HUDEP-2 (cell line): ENCODE results near the gene ABHD1.
A peak's percentile ranks its signal among the peaks of the same experiment; 100 is the strongest.

Experiments
- DNase-seq, 76 experiments: peaks; one replicate each; lab custom pipeline; 2025; ENCODE audit not compliant: unreplicated experiment in 76 of 76; lab: John Stamatoyannopoulos, UW

The ABHD1 gene

GRCh38 chr2:27086724-27087593, 36.7 kb upstream of the ABHD1 start, which contains the start of gene KHK:
TSS of gene KHK (plus strand) at chr2:27086772. CDS start at chr2:27087260, 488 bp downstream.
- peak in 3 of 76 experiments; percentile 22 to 52 (median 51) for DNase-seq

- DNase-seq = no peak
Measured at GRCh38 chr2:27087823-27088410, 35.7 kb upstream of the ABHD1 start.

GRCh38 chr2:27088634-27089033, 35.0 kb upstream of the ABHD1 start:
- DNase-seq = peak in 36 of 76 experiments; percentile 5 to 70 (median 29)

GRCh38 chr2:27089111-27089954, 34.3 kb upstream of the ABHD1 start:
- DNase-seq = no peak

- DNase-seq = no peak
Measured at GRCh38 chr2:27091746-27092695, 31.6 kb upstream of the ABHD1 start.

GRCh38 chr2:27092696-27093429, 30.8 kb upstream of the ABHD1 start:
- peak in 39 of 76 experiments; percentile 6 to 58 (median 22) for DNase-seq

- DNase-seq = no peak
Measured at GRCh38 chr2:27093430-27094352, 29.9 kb upstream of the ABHD1 start.

- DNase-seq = no peak
Measured at GRCh38 chr2:27094353-27094984, 29.1 kb upstream of the ABHD1 start.

- DNase-seq = no peak
Measured at GRCh38 chr2:27095427-27095744, 28.2 kb upstream of the ABHD1 start.

- DNase-seq = peak in 57 of 76 experiments; percentile 7 to 72 (median 37)
Measured at GRCh38 chr2:27095745-27096651, 27.6 kb upstream of the ABHD1 start.

GRCh38 chr2:27096748-27097297, 26.8 kb upstream of the ABHD1 start:
- no peak for DNase-seq

GRCh38 chr2:27097341-27097740, 26.3 kb upstream of the ABHD1 start:
- DNase-seq = no peak

- no peak for DNase-seq
Measured at GRCh38 chr2:27099334-27099955, 24.2 kb upstream of the ABHD1 start.

- DNase-seq = no peak
Measured at GRCh38 chr2:27100036-27100435, 23.6 kb upstream of the ABHD1 start.

GRCh38 chr2:27102329-27102728, 21.3 kb upstream of the ABHD1 start:
- no peak for DNase-seq

- DNase-seq = no peak
Measured at GRCh38 chr2:27105981-27106380, 17.6 kb upstream of the ABHD1 start.
